ENCODE results near the gene ADORA2B.

GRCh38 chr17:15910791-15911190 lies 34.1 kb upstream of the ADORA2B start:
- TF ChIP-seq CTCF (IDR thresholded peaks at IDR 0.05; ENCODE audit: insufficient read depth, low read length) (no peak), REST (IDR thresholded peaks at IDR 0.05; ENCODE audit: insufficient replicate concordance, low read depth) (no peak), GABPA (IDR thresholded peaks at IDR 0.05; ENCODE audit: low read depth) (no peak)
